T1000 (cell line): ENCODE results near the gene PILRA.
"Not testable (repeated sequence)": the region's sequence is repeated elsewhere in the genome, so short reads cannot be mapped to it uniquely, and the experiment has no call there.

ENCODE experiments used
- DNase-seq: peaks from one replicate; lab custom pipeline; 2025; ENCODE audit warnings: mixed read lengths; lab: John Stamatoyannopoulos, UW

PILRA gene

DNA sequence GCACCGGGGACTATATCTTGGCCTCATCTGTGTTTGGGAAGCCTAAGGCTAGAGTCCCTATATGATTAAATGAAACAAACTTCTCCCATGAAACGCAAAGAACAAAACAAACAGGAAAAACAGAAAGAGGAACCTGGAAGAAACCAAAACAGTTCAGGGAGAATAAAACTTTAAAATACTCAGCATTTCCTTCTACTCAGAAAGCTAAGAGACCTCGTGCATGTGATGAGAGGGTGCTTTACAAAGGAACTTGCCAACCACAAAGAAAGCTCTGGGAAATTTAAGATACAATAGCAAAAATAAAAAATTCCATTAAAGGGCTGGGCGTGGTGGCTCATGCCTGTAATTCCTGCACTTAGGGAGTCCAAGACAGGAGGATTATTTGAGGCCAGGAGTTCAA is 6.9 kb downstream of the PILRA start:
- no peak for DNase-seq

DNA sequence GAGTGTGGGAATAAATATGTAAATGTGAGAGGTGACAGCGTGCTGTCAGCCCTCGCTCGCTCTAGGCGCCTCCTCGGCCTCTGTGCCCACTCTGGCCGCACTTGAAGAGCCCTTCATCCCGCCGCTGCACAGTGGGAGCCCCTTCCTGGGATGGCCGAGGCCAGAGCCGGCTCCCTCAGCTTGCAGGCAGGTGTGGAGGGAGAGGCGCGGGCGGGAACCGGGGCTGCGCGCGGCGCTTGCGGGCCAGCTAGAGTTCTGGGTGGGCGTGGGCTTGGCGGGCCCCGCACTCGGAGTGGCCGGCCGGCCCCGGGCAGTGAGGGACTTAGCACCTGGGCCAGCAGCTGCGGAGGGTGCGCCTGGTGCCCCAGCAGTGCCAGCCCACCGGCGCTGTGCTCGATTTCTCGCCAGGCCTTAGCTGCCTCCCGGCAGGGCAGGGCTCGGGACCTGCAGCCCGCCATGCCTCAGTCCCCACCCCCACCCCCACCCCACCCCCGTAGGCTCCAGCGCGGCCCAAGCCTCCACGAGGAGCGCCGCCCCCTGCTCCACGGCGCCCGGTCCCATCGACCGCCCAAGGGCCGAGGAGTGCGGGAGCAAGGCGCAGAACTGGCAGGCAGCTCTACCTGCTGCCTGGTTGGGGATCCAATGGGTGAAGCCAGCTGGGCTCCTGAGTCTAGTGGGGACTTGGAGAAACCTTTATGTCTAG is 8.4 kb downstream of the PILRA start:
- not testable (repeated sequence) for DNase-seq

DNA sequence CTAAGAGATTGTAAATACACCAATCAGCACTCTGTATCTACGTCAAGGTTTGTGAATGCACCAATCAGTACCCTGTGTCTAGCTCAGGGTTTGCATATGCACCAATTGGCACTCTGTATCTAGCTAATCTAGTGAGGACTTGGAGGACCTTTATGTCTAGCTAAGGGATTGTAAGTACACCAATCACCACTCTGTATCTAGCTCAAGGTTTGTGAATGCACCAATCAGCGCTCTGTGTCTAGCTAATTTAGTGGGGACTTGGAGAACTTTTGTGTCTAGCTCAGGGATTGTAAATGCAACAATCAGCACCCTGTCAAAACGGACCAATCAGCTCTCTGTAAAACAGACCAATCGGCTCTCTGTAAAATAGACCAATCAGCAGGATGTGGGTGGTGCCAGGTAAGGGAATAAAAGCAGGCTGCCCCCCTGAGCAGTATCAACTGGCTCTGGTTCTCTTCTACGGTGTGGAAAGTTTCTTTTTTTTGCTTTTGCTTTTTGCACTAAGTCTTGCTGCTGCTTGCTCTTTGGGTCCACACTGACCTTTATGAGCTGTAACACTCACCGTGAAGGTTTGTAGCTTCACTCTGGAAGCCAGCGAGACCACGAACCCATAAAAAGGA is 9.1 kb downstream of the PILRA start:
- not testable (repeated sequence) for DNase-seq

DNA sequence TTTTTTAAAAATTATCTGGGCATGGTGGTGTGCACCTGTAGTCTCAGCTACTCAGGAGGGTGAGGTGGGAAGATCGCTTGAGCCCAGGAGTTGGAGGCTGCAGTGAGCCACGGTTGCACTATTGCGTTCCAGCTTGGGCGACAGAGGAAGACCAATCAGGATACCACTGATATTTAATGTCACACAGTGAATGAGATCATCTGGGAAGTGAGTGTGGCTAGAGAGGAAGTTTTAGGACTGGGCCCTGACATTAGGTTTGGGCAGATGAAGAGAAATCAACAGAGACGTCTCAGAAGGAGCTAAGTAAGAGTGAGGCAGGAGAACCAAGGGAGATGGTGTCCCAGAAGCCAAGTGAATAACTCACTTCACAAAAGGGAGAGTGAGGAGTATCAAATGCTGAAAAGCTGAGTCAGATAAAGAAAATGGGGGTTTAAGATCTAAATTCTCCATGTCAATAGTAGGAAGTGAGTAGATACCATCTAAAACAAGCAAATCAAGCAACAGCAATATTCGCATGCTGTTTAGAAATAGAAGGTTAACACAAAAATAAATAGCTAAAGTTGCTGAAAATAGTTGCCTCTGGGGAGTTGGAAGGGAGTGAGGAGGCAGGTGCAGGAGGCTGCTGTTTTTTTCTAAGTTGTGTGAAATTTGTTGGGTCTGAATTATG is 11.5 kb downstream of the PILRA start:
- no peak for DNase-seq

DNA sequence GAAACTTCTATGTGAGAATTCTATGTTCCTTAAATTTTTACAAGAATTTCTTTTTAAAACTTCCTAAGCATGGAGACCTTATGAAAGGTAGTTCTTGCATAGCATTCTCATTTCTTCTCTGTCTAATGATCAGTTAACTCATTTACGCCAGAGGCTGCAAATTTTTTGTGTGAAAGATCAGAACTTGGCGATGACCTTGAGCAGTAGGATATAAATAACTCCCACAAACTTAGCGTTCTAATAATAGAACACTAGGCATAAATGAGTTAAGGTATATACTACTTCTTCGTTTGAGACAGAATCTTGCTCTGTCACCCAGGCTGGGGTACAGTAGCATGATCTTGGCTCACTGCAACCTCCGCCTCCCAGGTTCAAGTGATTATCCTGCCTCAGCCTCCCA is 13.7 kb downstream of the PILRA start:
- no peak for DNase-seq

DNA sequence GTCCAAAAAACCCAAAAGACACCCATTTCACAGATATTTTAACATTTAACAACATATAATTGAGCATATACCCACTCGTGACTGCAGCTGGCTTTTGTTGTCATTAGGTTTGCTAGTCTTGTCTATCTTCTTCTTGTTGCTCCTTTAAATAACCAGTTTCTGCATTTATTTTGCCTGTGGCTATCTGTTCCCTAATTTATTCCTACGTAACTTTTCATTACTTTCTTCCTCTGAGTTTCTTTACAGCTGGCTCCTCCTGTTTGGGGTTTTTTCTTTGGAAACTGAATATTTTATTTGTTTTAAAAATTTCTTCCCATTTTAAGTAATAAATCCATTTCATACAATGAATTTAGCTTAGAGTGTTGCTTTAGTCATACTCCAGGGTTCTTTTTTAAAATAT is 14.4 kb downstream of the PILRA start:
- no peak for DNase-seq

DNA sequence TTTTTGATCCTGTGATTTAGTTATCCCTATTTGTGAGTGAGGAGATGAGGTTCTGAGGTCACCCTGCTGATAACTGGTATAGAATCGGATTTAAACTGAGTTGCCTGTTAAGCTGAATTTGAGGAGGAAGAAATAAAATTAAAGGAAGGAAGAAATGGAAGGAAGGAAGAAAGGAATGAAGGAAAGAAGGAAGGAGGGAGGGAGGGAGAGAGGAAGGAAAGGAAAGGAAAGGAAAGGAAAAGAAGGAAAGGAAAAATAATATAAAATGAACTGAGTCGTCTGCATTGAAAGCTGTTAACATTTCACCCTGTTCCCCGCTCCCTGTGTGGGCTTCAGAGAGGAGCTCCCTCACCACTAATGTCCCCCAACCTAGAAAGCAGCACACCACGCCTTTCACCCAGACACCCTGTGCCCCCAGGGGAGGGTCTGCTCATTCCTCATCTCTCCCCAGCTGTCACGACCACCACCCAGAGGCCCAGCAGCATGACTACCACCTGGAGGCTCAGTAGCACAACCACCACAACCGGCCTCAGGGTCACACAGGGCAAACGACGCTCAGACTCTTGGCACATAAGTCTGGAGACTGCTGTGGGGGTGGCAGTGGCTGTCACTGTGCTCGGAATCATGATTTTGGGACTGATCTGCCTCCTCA is 16.3 kb downstream of the PILRA start:
- DNase-seq = no peak

DNA sequence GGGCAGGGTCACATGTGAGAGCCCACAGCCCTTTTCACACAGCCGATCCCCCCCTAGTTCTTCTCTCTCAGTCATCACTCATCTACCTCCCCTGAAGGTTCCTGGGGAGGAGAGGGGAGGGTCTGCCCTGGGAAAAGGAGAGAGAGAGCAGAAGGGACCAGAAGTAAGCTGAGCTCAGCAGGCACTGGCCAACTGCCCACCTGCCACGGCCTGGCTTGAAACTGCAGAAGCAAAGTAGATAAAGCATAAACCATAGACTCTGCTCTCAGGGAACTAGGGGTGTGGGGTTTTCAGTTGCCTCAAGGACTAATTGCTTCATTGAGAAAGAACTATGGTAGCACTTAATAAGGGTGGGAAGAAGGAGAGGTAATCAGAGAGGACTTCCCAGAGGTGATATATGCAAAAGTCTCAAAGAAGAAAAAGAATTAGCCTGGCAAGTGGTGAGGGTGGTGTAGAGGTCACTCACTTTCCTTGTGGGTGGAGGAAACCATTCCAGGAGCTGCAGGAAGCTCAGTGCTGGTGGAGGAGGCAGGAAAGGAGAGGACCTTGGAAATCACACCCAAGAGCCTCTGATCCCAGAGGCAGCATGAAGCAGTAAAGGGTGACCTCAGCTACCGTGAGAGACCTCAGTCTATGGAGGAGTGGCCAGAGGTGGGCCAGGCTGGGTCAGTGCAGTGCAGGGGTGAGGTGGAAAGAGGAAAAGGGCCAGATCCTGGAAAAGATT is 17.2 kb downstream of the PILRA start:
- DNase-seq = no peak

DNA sequence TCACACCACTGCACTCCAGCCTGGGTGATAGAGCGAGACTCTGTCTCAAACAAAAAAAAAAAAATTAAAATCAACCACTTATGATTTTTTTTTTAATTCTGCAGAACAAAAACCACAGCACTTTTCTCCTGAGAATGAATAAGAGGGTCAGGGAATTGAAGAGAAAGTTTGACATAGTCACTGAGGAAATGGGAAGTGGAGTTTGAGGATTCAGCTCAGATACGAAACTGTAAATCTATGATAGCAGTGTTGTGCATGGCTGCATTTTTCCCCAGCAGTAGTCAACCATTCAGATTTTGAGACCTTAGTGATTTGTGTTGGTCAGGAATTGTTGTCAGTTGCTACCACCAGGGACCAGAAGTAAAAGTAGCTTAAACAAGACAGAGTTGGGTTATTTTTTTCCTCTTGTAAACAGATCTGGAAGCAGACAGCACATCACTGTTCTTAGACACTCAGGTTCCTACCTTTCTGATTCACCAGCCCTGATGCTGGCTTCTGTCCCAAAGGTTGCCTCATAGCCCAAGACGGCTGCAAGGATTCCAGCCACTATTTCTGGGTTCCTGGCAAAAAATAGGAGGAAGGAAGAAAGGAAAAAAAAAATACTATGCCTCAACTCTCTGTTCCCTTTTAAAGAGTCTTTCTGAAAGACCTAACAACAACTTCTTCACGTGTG is 20.1 kb downstream of the PILRA start:
- DNase-seq = no peak

DNA sequence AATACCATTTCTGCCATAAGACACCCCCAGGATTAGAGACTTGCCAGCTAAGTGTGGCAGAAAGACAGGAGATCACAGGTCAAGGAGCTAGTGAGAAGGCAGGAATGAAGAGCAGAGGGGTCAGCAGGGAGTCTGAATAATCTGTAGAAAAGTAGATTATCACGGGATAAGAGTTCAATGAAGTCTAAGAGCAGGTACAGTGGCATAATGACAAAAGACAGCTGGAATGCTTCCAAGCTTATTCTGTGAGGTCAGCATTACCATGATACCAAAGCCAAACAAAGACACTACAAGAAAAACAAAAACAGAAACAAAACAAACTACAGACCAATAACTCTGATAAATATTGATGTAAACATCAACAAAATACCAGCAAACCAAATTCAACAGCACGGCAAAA is 20.8 kb downstream of the PILRA start:
- no peak for DNase-seq

DNA sequence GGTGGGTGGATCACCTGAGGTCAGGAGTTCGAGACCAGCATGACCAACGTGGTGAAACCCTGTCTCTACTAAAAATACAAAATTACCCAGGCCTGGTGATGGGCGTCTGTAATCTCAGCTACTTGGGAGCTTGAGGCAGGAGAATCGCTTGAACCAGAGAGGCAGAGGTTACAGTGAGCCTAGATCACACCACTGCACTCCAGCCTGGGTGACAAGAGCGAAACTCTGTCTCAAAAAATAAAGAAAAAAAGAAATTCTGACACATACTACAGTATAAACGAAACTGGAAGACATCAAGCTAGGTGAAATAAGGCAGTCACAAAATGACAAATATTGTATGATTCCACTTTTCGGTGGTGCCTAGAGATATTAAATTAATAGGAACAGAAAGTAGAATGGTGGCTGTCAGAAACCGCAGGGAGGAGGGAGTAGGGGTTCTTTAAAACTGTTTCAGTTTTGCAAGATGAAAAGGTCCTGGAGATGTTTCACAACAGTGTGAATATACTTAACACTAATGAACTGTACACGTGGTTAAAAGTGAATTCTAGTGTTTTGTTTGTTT is 23.2 kb downstream of the PILRA start:
- DNase-seq = no peak

DNA sequence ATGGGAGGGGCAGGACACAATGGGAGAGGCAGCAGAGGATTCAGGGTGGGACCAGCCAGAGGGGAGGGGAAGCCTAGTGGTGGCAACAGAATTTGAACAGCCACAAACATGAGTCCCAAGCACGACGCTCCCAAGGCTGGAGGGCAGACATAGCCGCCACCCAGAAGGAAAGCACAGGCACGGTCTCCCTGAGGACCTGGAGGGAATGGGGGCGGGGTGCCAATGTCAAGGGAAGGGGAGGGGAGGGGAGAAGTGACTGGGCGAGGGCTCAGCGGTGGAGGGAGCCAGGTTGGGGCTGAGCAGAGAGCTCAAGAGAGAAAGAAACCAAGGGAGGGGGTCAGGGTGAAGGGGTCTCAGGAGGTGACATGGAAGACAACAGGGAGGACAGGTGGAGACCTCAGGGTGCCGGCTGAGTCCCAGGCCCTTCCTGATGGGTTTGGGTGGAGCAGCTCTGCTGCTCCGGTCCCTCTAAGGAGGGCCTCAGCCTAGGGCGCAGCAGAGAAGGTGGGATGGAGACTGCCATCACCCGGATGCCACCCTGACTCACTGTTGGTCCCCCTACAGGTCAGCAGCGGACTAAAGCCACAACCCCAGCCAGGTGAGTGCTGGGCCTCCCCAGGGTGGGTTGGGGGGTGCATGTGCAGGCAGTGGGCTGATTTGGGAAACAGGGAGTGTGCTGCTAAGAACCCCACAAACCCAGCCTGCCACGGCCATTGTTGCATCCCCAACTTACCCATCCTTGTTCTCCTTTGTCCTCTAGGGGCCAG is 24.2 kb downstream of the PILRA start:
- DNase-seq = no peak

DNA sequence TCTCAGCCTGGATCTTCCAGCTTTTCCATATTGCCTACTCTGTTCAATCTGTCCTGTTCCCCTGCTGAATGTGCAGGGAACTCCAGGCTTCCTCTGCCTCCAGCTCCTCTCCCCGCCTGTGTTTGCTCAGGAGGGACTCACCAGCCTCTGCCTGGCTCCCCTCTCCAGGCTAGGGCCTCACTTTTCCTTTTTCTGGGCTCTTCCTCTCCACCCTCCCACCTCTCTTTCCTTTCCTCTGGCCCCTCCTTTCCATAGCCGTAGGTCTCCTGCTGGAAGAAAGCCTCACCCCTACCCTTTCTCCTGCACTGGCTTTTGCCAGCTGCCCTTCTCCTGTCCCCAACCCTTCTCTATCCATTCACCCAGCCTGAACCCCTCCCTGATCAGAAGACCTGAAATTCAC is 25.0 kb downstream of the PILRA start:
- DNase-seq = no peak

DNA sequence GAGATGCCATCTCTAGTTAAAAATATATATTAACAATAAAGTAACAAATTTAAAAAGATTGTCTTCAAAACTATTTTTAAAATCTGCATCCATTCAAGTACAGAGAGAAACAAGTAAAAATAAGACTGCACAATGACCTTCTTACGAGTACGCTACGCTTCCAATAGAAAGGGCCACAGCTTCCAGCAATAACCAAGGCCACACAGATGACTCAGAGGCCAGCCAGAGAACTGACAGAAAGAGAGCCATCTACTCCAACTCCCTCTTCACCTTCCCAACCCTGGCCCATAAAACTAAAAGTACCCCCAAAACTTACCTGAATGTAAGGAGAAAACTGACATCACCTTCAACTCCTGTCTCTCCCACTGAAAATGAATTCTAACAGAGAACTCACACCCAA is 26.8 kb downstream of the PILRA start:
- no peak for DNase-seq

DNA sequence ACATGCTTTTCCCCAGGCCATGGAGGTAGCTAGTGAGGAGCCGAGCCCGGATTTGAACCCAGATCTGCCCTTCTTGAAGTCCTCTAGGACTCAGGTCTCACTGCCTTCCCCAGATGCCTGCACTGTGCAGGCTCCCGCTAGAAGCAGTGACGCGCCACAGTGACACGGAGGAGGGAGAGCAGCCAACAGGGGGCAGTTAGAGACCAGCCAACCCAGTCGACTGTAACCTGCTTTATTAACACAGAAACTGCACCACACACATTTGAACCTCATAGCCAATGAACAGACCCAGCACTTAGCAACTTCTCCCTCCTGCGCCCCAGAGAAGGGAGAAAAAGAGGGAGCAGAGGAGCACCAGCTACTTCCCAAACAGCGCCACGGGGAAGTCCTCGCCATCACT is 27.4 kb downstream of the PILRA start:
- DNase-seq = no peak

DNA sequence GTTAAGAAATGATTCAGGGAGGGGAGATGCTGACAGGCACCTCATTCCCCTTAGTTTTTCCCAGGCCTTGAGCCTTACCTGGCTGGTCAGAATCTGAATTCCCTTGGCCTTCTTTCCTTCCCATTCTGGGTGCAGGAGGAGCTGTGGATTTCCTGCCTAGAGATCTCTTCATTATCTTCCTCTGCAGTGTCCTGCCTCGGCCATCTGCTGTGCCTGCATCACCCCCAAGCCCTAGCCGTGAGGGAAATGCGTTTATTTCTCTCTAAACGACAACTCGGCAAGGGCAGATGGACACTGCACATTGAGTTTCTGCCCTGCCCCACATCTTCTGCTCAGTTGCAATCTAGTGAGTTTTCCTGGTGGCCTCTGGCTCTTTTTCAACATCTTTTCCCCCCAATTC is 28.5 kb downstream of the PILRA start:
- DNase-seq = no peak

DNA sequence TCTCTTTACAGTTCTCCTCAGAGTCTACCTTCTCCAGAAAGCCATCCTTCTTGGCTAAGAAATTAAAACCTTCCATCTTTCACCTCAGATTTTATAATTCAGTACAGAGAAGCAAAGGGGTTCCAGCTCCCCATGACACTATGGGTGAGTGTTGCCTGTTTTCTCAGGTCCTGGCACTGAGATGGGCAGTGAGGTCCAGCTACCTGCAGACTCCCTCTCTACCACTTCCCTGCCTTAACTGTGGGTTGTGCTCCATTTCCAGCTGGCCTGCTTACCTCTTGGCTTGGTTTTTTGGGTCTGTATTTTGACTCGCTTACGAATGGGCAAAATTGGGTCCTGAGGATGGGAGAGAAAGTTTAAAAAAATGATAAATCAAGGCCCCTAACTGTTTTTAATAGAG is 29.0 kb downstream of the PILRA start:
- no peak for DNase-seq

DNA sequence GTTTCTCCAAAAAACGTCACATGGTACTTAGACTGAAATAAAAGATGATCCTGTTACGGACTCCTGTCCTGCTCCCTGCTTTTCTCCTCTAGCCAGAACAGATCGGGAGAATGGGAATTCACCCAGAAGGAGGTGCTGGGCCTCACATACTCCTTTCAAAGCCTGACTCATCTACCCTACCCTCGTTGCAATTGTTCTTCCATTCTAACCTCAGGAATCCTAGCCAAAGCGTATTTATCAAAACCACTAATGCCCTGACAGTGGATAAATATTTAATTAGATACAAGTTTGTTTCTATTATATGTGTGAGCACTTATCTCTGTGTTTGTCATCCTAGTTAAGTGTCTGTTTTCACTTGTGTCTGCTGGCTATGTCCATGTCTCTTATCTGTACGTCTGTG is 33.5 kb downstream of the PILRA start:
- DNase-seq = no peak

DNA sequence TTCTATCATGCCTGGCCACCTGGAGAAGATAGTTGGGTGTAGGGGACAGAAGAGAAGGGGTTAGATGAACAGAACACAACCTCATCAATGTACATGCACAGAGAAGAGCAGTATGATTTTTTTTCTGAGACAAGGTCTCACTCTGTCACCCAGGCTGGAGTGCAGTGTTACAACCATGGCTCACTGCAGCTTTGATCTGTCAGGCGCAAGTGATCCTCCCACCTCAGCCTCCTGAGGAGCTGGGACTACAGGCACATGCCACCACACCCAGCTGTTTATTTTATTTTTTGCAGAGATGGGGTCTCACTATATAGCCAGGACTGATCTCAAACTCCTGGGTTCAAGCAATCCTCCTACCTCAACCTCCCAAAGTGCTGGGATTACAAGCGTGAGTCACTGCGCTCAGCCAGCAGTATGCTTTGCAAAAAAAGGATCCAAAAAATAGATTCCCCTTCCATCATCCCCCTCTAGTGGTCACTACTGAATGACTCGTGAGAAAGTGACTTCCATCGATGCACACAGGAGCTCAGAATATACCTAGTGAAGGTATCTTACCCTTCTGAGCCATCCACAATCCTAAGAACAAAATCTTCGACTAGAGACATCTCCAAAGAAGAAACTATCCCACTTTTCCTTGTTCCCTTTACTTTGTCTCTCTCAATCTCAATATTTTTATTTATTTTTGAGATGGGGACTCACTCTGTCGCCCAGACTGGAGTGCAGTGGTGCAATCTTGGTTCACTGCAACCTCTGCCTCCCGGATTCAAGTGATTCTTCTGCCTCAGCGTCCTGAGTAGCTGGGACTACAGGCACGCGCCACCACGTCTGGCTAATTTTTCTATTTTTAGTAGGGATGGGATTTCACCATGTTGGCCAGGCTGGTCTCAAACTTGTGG is 34.2 kb downstream of the PILRA start:
- no peak for DNase-seq

DNA sequence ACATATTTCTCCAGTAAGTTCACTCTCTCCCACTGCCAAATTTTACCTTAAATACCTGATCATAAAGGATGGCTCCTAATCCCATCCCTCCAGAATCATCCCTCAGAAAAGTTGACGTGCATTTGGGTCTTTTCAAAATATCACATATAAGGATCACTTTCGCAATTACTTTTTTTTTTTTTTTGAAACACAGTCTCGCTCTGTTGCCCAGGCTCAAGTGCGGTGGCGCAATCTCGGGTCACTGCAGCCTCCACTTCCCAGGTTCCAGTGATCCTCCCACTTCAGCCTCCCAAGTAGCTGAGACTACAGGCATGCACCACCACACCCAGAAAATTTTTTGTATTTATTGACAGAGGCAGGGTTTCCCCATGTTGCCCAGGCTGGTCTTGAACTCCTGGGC is 37.8 kb downstream of the PILRA start:
- no peak for DNase-seq
